Activated CD8-positive, alpha-beta memory T cell treated with anti-CD3 and anti-CD28 coated beads for 1 hour (primary cell): Measurements from ENCODE around the gene CHST2.

Experiments
- DNase-seq, 2 donors: peaks; one replicate each; pipeline ENCODE4 v3.0.0-alpha.2; 2020; ENCODE audit warnings: low read depth in 1 of 2; ENCODE audit errors: extremely low read depth in 1 of 2

The CHST2 gene

DNA sequence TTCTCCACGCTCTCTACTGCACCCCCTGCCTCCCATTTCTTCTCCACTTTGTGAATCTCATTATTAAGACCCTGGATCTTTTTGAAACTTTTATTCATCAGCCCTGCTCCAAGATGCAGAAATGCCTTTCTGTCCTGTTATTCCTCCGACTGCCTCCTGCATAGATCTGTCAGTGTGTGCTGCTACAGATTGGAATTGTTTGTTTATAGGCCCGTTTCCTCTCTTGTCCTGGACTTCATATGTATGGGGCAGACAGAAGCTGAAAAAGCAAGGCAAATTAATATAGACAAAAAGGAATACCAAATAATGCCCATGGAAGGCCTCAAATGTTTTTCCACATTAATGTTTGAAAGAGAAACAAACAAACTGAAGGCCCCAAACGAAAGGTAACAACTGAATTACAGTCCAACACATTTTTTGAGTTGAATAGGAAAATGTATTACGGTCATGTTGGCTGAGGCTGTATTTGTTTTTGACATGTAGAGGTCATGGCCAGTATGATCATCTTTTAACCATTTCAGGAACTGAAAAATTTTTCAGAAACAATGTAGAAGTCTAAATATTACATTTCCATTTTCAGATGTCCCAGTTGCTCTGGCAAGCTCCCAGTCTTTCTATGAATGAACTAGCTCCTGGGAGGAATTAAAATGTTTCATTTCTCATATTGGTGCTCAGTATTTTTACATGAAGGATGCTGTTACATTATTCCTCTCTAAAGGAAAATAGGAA lies 8.8 kb downstream of the CHST2 start:
- no peak for DNase-seq

DNA sequence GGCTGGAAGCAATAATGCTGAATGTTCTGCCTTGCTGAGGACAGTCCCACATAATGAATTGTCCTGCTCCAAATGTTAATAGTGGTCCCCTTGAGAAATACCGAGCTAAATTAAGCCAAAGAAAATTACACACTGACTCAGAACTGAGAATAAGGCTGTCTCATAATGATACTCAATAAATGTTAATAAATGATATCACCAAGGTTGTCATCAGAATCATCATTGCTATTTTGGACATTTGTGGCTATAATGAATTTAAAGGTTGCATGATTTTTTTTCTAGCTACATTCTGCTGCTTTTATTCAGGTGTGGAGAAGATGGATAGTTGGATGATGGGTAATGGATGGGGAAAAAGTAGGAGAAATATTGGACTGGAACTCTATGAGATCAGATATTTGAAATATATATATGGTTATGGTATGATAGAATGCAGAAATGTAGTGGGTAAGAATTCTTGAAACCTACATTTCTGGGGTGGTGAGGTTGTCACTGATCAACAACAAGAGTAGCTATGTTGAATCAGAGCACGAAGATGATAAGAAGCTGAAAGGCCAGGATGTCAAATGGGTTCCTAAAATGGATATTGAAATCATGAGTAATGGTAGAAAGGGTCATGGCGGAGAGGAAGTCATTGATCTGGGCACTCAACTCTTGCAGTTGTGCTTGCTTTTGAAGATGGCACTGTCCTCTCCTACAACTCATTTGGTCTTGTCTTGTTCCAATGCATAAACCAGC lies 12.8 kb downstream of the CHST2 start:
- no peak for DNase-seq

DNA sequence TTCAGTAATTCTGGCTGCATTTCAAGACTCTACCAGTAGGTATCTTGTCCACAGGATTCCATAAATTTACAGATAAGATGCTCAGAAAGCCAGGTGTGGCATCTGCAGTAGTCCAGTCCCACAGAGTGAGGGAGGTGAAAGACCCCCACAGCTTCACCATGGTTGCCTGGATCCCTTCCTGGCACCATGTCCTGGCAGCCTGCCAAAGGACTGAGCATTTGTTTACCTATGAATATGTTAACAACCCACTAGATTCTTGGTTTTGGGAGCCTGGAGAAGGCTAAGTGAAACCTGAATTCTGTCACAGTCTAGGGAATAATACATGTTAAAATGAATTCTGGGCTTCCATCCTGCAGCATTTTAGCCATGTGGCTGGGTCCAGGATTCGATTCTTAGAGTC lies 14.9 kb downstream of the CHST2 start:
- DNase-seq, result no peak

DNA sequence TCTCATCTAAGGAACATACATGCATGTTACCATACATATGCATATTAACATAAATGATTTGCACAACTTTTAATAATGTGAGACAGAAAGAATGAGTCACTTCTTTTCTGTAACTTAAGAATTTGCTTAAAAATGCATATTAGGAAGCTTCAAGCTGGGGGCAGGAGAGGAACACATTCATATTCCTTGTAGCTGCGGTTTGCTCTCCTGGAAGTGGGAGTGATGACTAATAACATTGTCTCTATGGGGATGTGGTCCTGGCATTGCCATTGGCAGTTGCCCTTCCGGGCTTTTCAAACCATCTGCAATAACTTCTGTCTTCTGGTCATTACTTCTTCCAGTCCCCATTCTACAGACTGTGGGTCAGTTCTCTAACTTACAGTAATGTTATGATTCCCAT lies 15.6 kb downstream of the CHST2 start:
- DNase-seq, result no peak

DNA sequence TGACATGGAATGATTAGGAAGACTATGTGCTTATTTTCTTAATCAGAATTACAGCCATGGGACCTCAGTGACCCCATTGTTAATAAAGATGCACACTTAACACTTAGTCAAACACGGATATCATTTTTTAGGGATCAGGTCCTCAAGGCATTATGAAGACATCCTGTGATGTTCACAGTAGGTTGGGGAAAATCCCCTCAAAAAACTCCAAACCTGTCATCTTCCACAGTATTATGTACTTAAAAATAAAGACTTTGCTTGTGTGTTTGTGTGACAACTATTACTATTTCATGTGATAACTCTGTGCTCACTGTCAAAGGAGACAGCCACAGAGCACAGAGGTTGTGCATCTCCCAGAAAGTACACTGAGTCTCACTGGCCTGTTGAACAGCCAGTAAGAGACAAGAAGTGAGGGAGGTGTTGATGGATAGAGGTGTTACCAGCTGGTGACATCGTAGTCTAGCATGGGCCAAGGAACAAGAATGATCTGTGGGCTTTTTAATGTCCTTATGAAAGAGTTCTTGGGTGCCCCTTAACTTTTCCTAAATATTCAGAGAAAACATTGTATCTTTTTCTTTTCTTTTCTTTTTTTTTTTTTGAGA lies 18.0 kb downstream of the CHST2 start:
- no peak for DNase-seq

DNA sequence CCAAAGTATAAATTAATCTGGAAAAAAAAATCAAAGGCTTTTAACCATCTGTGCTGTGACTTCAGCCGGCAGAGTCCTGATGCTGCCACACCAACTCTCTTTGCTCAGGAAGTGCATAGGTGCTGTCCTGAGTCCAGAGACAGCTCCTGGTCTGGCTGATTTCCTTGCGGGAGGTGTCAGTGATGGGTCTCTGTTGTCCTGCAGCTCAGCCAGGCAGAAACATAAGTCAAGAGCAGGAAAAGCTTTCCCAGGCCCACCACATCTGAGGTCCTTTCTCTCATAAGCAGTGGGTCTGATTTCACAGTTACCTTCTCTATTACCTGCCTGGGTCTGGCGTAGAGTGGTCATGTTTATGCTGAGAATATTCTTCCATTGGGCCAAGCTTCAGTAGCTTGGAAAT lies 19.4 kb downstream of the CHST2 start:
- no peak for DNase-seq

DNA sequence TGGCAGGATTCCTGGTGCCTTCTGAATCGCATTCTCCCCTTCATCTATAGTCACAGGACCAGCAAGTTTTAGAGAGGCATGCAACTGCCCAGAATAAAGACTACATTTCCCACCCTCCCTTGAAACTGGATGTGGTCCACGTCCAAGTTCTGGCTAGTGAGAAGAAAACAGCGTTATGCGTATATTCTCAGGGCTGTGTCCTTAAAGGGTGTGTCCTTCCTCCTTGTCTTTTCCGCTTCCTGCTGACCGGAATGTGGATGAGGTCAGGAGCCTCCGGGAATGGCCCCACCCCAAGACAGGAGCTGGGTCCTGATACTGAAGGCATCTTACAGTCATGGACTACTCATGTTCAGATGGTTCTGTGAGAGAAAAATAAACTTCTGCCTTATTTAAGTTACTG lies 20.2 kb downstream of the CHST2 start:
- DNase-seq, result no peak

DNA sequence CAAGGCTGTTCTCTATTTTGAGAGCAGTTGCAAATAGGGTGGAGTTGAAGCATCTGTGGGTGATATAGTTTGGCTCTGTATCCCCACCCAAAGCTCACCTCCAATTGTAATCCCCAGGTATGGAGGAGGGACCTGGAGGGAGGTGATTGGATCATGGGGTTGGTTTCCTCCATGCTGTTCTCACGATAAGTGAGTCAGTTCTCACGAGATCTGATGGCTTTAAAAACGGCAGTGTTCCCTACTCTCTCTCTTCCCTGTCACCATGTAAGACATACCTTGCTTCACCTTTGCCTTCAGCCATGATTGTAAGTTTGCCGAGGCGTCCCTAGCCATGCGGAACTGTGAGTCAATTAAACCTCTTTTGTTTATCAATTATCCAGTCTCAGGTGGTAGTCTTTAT lies 21.0 kb downstream of the CHST2 start:
- no peak for DNase-seq

DNA sequence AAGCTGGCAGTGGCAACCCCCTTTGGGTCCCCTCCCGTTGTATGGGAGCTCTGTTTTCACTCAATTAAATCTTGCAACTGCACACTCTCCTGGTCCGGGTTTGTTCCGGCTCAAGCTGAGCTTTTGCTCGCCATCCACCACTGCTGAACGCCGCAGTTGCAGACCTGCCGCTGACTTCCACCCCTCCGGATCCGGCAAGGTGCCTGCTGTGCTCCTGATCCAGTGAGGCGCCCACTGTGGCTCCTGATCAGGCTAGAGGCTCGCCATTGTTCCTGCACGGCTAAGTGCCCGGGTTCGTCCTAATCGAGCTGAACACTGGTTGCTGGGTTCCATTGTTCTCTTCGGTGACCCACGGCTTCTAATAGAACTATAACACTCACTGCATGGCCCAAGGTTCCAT lies 22.8 kb downstream of the CHST2 start:
- DNase-seq, result no peak

DNA sequence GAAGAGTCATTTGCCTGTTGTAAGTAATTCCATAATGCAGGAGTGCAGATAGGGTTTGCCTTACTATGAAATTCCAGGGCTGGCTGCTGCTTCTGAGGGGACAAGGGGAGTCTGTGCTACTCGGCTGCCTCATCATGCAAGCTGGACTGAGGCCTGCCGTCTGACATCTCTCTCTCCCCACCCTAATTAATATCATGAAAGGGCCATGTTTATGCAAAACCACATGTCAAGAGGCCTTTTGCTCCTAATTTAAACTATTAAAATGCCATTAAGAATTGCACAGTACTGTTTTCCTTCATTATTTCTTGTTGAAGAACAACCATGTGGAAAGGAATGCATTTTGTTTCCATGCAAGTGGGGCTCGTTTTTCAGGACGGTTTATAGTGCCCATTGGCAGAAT lies 26.3 kb downstream of the CHST2 start:
- no peak for DNase-seq

DNA sequence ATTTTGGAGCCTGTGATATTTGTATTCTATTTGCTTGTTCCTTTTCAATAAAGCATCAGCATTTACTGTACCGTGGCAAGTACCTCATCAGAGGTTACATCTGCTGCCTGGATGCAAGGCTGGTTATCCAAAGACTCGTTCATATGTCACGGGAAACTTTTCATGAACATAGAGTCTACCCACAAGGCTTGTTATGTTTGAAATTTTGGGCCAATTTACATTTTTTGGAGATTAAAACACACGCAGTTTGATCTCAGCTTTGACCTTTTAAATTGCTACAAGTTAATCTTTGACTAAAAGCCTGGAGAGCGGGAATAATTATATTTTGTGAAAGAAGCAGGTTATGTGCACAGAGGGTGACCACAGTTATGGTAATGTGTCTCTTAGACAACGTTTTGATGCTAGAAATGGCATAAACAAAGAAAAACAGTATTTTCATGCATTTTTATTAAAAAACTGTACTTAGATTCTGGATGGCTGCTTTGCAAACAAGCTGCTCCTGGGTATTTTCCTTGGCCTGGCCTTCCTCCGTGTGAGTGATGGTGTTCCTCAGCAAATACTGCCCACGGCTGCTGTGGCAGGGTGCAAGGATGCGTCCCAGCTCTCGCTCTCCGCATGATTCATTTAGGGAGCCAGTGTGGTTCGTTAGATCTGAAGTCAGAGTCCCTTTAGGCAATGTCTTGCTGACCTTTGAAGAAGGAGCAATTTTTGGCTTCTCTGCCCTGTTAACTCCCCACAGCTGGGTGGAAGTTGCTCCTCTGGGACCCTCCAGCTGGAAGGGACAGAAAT lies 27.1 kb downstream of the CHST2 start:
- DNase-seq, result no peak

DNA sequence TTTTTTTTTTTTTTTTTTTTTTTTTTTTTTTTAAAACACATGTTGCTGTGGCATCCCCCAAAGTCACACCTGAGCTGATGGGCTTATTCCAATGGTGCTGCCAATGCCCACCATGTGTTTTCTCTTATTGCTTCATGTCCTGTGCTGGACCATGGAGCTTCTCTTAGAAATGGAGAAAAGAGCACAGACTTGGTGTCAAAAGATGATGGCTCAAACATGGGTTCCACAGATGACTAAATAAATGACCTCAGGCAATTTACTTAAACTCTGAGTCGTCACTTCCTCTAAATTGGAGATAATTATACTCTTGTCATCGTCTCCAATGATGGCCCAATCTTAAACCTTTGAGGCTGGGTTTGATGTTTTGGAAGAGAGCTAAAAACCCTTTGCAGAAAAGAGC lies 28.1 kb downstream of the CHST2 start:
- no peak for DNase-seq

DNA sequence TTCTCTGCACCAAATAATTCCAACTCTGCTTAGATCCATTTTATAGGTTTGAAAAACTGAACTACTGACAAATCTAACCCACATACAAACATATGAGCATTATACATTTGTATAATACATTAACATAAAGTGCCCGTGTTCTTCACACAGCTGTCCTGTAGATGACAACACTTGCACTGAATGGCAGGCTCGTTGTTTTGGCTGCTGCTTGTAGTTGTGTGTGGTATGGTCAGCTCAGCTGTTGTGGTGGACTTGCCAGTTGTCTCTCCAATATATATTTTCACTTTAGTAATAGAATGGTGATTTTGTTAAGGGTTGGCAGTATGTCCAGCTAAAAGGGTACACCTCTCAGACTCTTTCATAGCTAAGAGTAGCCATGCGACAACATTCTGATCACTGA lies 30.5 kb downstream of the CHST2 start:
- no peak for DNase-seq

DNA sequence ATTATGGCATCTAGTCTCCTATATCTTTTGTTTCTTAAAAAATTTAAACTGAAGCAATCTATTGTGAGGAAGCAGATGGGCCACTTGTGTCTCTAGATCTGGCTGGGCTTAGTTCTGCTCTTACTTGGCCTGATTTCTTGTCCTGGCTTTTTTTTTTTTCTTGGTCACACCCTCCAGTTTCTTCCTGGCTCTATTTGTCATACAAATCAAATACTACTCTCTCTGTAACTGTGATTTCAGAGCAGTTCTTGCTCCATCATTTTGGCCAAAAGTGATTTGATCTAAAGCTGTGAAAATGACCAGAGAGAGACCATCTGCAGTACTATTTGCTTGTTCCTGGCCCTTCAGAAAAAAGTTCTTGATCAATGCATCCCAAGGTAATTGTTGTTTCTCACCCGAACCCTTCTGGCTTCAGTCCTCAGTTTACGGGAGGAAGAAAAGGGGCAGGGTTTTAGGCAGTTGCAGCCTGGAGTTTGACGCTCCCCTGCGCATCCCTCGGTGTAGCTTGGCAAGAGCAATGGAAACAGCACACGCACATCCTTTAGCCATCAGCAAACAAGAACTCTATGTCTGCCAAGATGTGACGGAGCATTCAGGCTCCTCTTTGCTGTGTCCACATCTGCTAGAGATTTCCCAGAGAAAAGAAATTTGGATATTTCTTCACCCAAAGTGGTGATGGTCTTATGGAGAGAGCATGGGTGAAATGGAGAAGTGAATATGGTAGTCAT lies 31.6 kb downstream of the CHST2 start:
- no peak for DNase-seq

DNA sequence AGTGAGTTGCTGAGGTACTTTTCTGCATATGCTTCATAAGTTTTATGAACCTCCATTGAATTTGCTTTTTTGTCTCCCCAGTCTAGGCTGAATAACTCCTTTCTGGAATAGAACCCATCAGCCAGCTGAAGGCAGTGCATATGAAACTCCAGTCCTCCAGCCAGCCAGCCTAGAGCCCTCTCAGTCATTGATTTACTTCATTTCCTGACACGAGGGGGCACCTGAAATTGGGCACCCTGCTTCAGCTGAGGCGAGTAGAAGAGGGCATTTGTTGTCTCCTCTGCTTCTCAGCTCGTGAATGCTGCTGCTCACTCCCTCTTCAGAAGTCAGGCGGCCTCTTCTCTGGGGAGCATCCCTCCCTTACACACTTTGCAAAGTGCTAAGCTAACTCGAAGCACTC lies 32.5 kb downstream of the CHST2 start:
- DNase-seq, result no peak

DNA sequence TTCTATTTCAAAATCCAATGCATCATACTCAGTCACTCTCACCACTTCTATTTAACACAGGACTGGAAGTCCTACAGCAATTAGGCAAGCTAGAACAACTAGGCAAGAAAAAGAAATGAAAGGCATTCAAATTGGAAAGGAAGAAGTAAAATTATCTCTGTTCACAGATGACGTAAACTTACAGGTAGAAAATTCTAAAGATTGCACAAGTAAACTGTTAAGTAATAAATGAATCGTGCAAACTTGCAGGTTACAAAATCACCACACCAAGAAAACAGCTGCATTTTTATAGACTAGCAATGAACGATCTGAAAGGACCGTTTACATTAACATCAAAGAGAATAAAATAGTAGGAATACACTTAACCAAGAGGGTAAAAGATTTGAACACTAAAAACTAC lies 36.2 kb downstream of the CHST2 start:
- DNase-seq, result no peak

DNA sequence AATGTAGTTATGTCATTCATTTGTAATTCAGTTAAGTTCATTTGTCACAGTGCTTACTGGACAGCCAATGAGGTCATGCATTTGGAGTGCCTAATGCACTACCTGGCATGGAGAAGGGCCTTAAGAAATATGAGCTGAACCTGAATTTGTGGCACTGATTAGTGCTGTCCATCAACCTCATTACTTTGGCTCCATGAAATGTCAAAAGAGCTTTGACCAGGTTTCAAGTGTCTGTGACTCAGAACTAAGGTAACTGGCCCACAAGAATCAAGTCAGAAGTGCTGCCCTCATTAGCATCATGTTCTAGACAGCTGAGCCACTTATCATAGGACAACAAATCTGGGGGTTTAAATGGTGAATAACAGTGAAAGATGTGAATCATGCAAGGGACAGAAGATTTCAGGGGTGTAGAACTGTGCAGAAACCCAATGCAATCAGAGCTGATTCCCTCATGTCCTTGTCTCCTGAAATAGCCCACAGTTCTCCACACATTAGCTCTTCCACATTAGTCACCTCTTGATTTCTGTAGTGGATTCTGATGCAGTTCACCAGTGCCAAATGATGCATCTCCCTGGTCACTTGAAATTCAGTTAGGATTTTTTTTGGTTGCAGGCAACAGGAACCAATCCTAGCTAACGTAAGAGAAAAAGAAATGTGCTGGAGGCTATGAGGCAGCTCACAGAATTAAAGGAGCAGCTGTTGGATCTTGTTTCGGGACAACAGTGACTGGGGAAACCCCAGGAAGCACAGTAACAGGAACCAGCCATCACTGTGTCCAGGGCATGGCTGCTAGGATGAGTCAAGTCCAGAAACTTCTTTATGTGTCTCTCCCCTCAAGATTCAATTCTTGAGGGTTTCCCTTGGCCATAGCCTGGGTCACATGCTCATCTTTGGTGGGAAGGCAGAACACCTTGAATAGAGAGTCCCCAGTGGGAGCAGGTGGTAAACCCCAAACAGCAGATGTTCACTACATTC lies 38.7 kb downstream of the CHST2 start:
- no peak for DNase-seq

DNA sequence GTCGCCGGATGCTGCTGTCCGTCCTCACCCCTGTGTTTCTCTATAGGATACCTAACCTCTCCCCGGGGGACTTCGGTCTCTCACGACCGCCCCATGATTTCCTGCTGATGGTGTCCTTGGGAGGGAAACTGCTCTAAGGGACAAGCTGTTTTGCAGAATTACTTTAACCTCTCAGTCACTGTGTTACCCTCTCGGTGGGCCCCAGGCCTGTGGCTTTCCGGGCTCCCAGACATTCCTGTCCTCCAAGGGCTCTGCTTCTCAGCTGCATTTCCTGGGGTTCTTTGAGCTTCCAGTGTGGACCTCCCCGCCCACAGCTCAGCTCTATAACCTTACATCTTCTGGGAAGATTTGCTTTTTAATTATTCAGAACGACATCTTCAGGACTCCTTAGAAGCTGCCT lies 40.9 kb downstream of the CHST2 start:
- no peak for DNase-seq

DNA sequence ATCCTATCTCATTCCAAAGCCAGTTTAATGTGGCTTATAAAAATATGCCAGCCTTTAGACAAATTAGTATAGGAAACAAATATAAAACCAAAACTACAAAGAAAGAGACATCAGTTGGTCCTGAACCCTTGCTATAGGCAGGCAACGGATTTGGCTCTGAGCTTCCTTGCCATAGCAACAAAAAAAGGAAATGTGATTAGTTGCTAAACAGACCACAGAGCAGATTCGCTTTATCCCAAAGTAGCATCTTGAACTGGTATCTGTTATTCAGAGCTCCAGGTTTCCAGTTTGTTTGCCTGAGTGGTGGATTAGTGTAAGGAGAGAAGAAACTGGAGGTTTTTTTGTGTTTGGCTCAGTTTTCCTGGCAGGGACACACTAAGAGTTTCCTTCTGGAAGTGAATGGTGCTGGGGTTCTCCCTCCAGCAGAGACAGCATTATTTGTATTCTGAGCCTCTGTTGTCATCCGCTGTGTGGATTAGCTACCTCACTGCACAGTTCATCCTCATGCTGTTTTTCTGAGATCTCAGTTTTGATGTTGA lies 44.1 kb downstream of the CHST2 start:
- no peak for DNase-seq
